H54 (cell line): Measurements from ENCODE around the gene STUB1.

Experiments used
- DNase-seq: peaks from one replicate; pipeline ENCODE4 v3.0.0; 2011; ENCODE audit warnings: low spot score, mixed read lengths; ENCODE audit not compliant: insufficient read length
- FAIRE-seq: peaks from 3 replicates; lab custom pipeline; 2011; peaks lifted over from hg19 to GRCh38; lab: Jason Lieb, UNC
- POLR2A ChIP-seq: IDR thresholded peaks from 2 replicates; pipeline ENCODE4 v1.6.1; 2011; ENCODE audit warnings: low read depth, mild to moderate bottlenecking, low read length

The STUB1 gene

GRCh38 chr16:649631-650030, 30.6 kb upstream of the STUB1 start:
- DNase-seq (no peak), FAIRE-seq (no peak)

GRCh38 chr16:651844-652243, 28.4 kb upstream of the STUB1 start:
- DNase-seq = no peak
- no peak for FAIRE-seq
- TF ChIP-seq POLR2A = no peak

More at GRCh38 chr16:649631-650030, 30.6 kb upstream of the STUB1 start:
- 0 out of 2 replicates have a peak, but pooled peaks have one; percentile 11 for TF ChIP-seq POLR2A

GRCh38 chr16:652454-653305, 27.5 kb upstream of the STUB1 start:
- FAIRE-seq = no peak
- no peak for DNase-seq
- TF ChIP-seq POLR2A = no peak

GRCh38 chr16:654034-654433, 26.2 kb upstream of the STUB1 start:
- FAIRE-seq (no peak), DNase-seq (no peak)
- no peak for TF ChIP-seq POLR2A

- FAIRE-seq (no peak), DNase-seq (no peak)
- no peak for TF ChIP-seq POLR2A
These were observed 22.7 kb upstream of the STUB1 start for GRCh38 chr16:657487-657886.

GRCh38 chr16:658679-659571, 21.3 kb upstream of the STUB1 start:
- TF ChIP-seq POLR2A = no peak
- no peak for FAIRE-seq
- no peak for DNase-seq

GRCh38 chr16:659618-660017, 20.6 kb upstream of the STUB1 start:
- FAIRE-seq (no peak), DNase-seq (no peak)
- no peak for TF ChIP-seq POLR2A

GRCh38 chr16:660132-660458, 20.1 kb upstream of the STUB1 start:
- DNase-seq (no peak), FAIRE-seq (no peak)
- no peak for TF ChIP-seq POLR2A

GRCh38 chr16:660459-661183, 19.6 kb upstream of the STUB1 start:
- no peak for FAIRE-seq
- no peak for DNase-seq
- TF ChIP-seq POLR2A = no peak

GRCh38 chr16:661184-661821, 18.9 kb upstream of the STUB1 start:
- no peak for TF ChIP-seq POLR2A
- FAIRE-seq (no peak), DNase-seq (no peak)

GRCh38 chr16:662095-662494, 18.1 kb upstream of the STUB1 start:
- TF ChIP-seq POLR2A = no peak
- FAIRE-seq = no peak
- DNase-seq = no peak

GRCh38 chr16:662597-662996, 17.6 kb upstream of the STUB1 start:
- FAIRE-seq (no peak), DNase-seq (no peak)
- no peak for TF ChIP-seq POLR2A

GRCh38 chr16:666572-666971, 13.6 kb upstream of the STUB1 start:
- no peak for DNase-seq
- no peak for TF ChIP-seq POLR2A
- FAIRE-seq = no peak

- FAIRE-seq (no peak), DNase-seq (no peak)
- TF ChIP-seq POLR2A = no peak
These were observed 13.0 kb upstream of the STUB1 start for GRCh38 chr16:667113-667779.
